ENCODE measurements around the gene DCXR. TPM values are rescaled to one million over a fixed set of nuclear protein-coding genes. Genes with fewer than 3 reads are reported as not detected.
A peak's percentile ranks its signal among the peaks of the same experiment; 100 is the strongest.

The DCXR gene
- total RNA-seq, 1 experiment from 2014 or later = 120 TPM

- BruUV-seq (replicated peaks) = TSS peak; percentile 37
- intact Hi-C loops (cut with micrococcal nuclease; ENCODE audit: unreplicated experiment) = loop anchor here (1.0 to 10.0 kb wide), 2 partner anchors 9 to 213 kb away; partner anchors contain the start of gene LRRC45
- H3F3A ChIP-seq (ENCODE audit: insufficient read depth, low read depth) = no peaks in the 10 kb centered on the region
- no peak overlapping the region for H3K27ac ChIP-seq
- DNase-seq = peak in 1 of 2 experiments; percentile 79
- no peaks in the 10 kb centered on the region for H4K20me1 ChIP-seq (ENCODE audit: insufficient read depth)
- POLR2A ChIA-PET (ENCODE audit: unreplicated experiment) = interaction anchor here (0.6 kb wide), 1 partner anchor 9 kb away, joined by 4 read pairs; the partner anchor contains the start of gene LRRC45
- CTCF ChIA-PET = no interaction called here
- no peaks in the 10 kb centered on the region for H3K36me3 ChIP-seq (ENCODE audit: low read depth)
- H3K4me3 ChIP-seq = peak overlapping the region; percentile 52
- TF ChIP-seq CTCF (conservative IDR thresholded peaks at IDR 0.05) (no peak), EZH2 (IDR thresholded peaks at IDR 0.05; ENCODE audit: low read depth) (no peak)
- no peaks in the 10 kb centered on the region for H3K9me3 ChIP-seq (ENCODE audit: insufficient read depth, low read depth)
- H2AFZ ChIP-seq = no peak overlapping the region
- no peaks in the 10 kb centered on the region for H3K9me2 ChIP-seq (ENCODE audit: insufficient read depth)
- H3K27me3 ChIP-seq (ENCODE audit: insufficient read depth, low read depth) = no peaks in the 10 kb centered on the region
- no peaks in the 10 kb centered on the region for H3K79me2 ChIP-seq (ENCODE audit: low read depth)
- H3K4me2 ChIP-seq = peak overlapping the region; percentile 76
- 0 out of 2 replicates have a peak, but pooled peaks cover 6% of the 10 kb centered on the region for H3K4me1 ChIP-seq (replicated peaks; ENCODE audit: insufficient read depth)
These were observed 5.4 kb downstream of the DCXR start for GRCh38 chr17:82031885-82032627.

- no peak within 1 kb of the TSS for H3K27ac ChIP-seq
- peak within 1 kb of the TSS; percentile 65 for H3K4me3 ChIP-seq
- 0 out of 2 replicates have a peak, but pooled peaks cover 2% of the 10 kb centered on the region for H3K4me1 ChIP-seq (replicated peaks; ENCODE audit: insufficient read depth)
- POLR2A ChIA-PET (ENCODE audit: unreplicated experiment) = interaction anchor here (0.6 kb wide), 2 partner anchors 8 to 250 kb away, joined by 4 read pairs; partner anchors contain the start of gene LRRC45
- H3K27me3 ChIP-seq (ENCODE audit: insufficient read depth, low read depth) = no peaks in the 10 kb centered on the region
- BruUV-seq (replicated peaks) = no TSS peak
- H4K20me1 ChIP-seq (ENCODE audit: insufficient read depth) = no peaks in the 10 kb centered on the region
- H2AFZ ChIP-seq = peak within 1 kb of the TSS; percentile 75
- CTCF ChIA-PET = no interaction called here
- H3K36me3 ChIP-seq (ENCODE audit: low read depth) = no peaks in the 10 kb centered on the region
- H3K79me2 ChIP-seq (ENCODE audit: low read depth) = no peaks in the 10 kb centered on the region
- H3K9me2 ChIP-seq (ENCODE audit: insufficient read depth) = no peaks in the 10 kb centered on the region
- DNase-seq = peak in 1 of 2 experiments; percentile 39
- intact Hi-C loops (cut with micrococcal nuclease; ENCODE audit: unreplicated experiment) = loop anchor here (1.0 to 10.0 kb wide), 2 partner anchors 8 to 213 kb away; partner anchors contain the start of gene LRRC45
- peak within 1 kb of the TSS; percentile 76 for H3K4me2 ChIP-seq
- TF ChIP-seq EZH2 (IDR thresholded peaks at IDR 0.05; ENCODE audit: low read depth) (no peak), CTCF (conservative IDR thresholded peaks at IDR 0.05) (no peak)
- no peaks in the 10 kb centered on the region for H3F3A ChIP-seq (ENCODE audit: insufficient read depth, low read depth)
- H3K9me3 ChIP-seq (ENCODE audit: insufficient read depth, low read depth) = no peaks in the 10 kb centered on the region
These were observed 6.1 kb downstream of the DCXR start, which contains the start of gene RAC3 for GRCh38 chr17:82031303-82031884. Gene RAC3 (plus strand): TSS chr17:82031678. CDS start chr17:82031762, 84 bp downstream.

- Histone ChIP-seq H3F3A (ENCODE audit: insufficient read depth, low read depth) (no peaks in the 10 kb centered on the region), H3K36me3 (ENCODE audit: low read depth) (no peaks in the 10 kb centered on the region), H3K4me1 (replicated peaks; ENCODE audit: insufficient read depth) (no peaks in the 10 kb centered on the region), H3K4me2 (peak overlapping the region; percentile 73), H2AFZ (peak overlapping the region; percentile 75), H3K9me3 (ENCODE audit: insufficient read depth, low read depth) (no peaks in the 10 kb centered on the region), H3K27ac (no peak overlapping the region), H3K9me2 (ENCODE audit: insufficient read depth) (no peaks in the 10 kb centered on the region), H3K4me3 (peak overlapping the region; percentile 65), H3K79me2 (ENCODE audit: low read depth) (no peaks in the 10 kb centered on the region), H3K27me3 (ENCODE audit: insufficient read depth, low read depth) (no peaks in the 10 kb centered on the region), H4K20me1 (ENCODE audit: insufficient read depth) (no peaks in the 10 kb centered on the region)
- peak; percentile 76 for TF ChIP-seq CTCF (conservative IDR thresholded peaks at IDR 0.05)
- no peak for TF ChIP-seq EZH2 (IDR thresholded peaks at IDR 0.05; ENCODE audit: low read depth)
- ChIA-PET POLR2A (ENCODE audit: unreplicated experiment) (interaction anchor here (0.6 kb wide), 2 partner anchors 251 to 389 kb away, joined by 3 to 4 read pairs; no protein-coding TSS in a partner anchor), CTCF (interaction anchor here (0.5 to 1.0 kb wide), 4 partner anchors 71 to 461 kb away, joined by 3 to 10 read pairs (median 7); no protein-coding TSS in a partner anchor)
- peak; percentile 66 to 92 for DNase-seq
- TSS peak; percentile 15 for BruUV-seq (replicated peaks)
- intact Hi-C loops (cut with micrococcal nuclease; ENCODE audit: unreplicated experiment) = loop anchor here (1.0 to 10.0 kb wide), 3 partner anchors 7 to 214 kb away; partner anchors contain the start of gene LRRC45
These were observed 6.8 kb downstream of the DCXR start for GRCh38 chr17:82030470-82031302.
